Stimulated activated CD4-positive, alpha-beta T cell treated with anti-CD3 and anti-CD28 coated beads, Interleukin-2, amount 100 ng/mL, for 24 hours (primary cell): Measurements from ENCODE around the gene PLD1.

Experiments
- DNase-seq, 2 donors: peaks; one replicate each; pipeline ENCODE4 v3.0.0-alpha.2; 2020

The PLD1 gene

GRCh38 chr3:171687064-171687463 lies 123.2 kb downstream of the PLD1 start:
- DNase-seq = no peak

GRCh38 chr3:171685116-171685895 lies 125.0 kb downstream of the PLD1 start:
- no peak for DNase-seq

GRCh38 chr3:171684221-171684620 lies 126.1 kb downstream of the PLD1 start:
- DNase-seq = no peak

DNA sequence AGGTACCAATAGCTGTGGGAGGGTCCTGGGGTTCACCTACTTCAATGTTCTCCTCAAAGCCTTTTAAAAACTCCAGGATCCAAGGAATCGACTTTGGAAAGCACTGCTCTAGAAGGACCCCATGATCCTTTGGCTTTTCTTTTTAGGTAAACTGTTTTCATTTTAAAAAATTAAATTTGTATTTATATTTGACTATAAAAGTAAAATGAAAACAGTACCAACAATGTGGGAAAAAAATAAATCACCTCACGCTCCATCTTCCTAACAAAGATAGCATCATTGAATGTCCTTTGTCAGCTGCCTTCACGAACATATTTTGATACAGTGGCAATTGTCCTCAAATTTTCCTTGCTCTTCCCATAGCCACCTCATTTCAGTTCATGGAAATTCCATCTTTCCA lies 127.5 kb downstream of the PLD1 start:
- DNase-seq = no peak

GRCh38 chr3:171680726-171681411 lies 129.4 kb downstream of the PLD1 start:
- no peak for DNase-seq

DNA sequence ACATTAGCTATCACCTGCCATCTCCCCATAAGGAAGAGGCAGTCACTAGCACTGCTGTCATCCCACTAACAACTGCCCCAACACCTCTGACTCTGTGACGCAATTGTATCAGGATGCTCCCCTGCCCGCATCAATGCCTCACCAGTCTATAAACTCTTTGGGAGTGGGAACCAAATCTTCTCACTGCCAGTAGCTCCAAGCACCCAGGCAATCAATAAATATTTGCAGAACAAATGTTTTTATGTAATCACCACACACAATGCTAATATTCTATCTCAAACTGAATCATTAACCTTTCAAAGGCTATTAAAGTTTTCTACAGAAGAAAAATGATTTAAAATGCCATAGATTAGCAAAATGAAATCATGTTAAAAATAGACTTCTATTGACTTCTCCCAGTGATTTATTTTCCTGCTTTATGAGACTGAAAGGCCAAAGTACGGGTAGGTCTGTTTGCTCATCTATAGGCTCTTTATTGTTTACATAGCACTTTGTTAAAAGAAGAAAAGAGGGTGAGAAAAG lies 131.3 kb downstream of the PLD1 start:
- DNase-seq = no peak

DNA sequence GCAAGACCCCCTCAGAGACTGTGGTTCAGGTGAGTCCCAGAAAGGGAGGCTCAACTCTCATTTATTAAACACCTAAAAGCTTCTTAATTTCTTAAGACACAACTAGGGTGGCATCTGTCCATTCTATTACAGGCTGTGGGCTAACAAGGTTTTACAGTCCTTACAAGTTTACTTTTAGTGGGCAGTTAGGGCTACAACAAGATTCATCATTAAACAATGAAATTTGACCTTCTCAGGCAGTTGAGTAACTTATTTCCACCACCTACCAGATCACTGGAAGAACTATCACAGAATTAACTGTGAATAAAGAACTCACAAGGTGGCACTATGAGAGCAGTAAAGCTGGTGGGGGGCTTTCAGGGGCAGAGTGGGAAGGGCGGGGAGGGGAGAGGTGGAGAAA lies 132.6 kb downstream of the PLD1 start:
- no peak for DNase-seq

GRCh38 chr3:171676601-171677175 lies 133.6 kb downstream of the PLD1 start:
- DNase-seq = no peak

DNA sequence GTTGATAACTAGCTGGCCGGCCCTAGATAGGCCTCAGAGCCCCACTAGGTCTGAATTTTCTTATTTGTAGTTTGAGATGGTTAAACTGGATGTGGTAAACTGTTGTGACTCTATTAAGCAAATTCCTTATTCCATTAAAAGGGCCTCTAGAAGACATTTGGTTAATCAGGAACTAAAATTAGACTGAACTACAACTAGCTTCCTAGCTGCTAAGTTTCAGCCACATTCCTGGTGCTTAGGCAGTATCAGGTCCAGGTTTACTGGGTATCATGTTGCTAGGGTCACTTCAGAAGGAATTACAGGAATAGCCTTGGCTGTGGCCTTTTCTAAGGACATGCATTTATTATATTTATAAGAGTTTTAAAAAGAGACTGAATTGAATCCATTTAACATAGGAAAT lies 136.3 kb downstream of the PLD1 start:
- no peak for DNase-seq

GRCh38 chr3:171672538-171672937 lies 137.7 kb downstream of the PLD1 start:
- DNase-seq = no peak

- no peak for DNase-seq
These were observed 138.2 kb downstream of the PLD1 start for GRCh38 chr3:171672124-171672523.

DNA sequence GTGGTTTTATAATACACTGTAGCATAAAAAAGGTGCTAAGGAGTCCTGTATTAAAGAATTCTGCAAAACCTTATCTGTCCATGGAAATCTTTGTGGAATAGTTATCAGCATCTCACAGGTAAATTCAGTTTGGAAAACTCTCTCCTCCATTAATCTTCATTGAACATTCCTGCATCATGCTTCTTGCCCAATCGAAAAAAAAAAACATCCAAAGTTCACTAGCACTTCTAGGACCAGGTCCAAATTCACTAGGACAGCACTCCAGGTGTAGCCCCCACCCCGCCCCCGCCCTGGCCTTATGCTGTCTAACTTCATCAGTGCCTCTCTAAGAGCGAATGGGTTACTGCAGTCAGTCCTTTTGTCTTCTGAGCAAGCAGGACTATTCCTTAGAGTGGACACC lies 138.6 kb downstream of the PLD1 start:
- no peak for DNase-seq

DNA sequence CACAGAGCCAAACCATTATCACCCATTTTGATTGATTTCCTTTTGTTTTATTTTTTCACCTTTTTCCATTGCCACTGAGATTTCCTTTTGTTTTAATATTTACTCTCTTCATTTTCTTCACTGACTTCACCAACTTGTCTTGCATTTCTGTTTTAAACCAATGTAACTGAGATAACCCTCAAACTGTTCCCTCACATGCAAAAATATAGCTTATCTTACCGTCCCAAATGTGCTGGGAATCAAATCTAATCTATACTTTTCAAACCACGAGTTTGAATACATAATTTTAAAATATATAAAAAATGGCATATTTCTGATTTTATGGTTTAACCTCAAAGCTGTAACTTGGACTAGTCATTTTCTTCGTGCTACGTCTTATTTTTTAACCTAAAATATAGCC lies 143.8 kb downstream of the PLD1 start:
- DNase-seq = no peak

DNA sequence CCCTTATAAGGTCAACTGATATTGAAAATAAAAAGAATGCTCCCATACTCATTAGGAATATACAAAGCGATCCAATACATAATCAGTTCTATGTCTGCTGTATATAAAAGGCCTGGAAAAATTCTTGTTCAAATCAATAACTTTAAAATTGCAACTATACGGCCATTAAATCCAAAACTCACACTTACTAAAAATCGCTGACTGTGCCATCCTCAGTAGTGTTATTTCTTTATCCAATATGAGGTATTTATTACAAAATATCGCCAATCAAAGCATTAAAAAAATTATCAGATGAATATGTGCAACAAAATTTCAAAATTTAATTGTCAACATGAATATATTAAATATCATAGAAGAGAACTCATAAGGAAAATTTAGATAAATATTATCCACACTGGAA lies 146.5 kb downstream of the PLD1 start:
- no peak for DNase-seq

- no peak for DNase-seq
These were observed 148.8 kb downstream of the PLD1 start for GRCh38 chr3:171661484-171661883.

- DNase-seq = no peak
These were observed 150.1 kb downstream of the PLD1 start for GRCh38 chr3:171660188-171660587.

- no peak for DNase-seq
These were observed 151.4 kb downstream of the PLD1 start for GRCh38 chr3:171658841-171659240.

- no peak for DNase-seq
These were observed 155.5 kb downstream of the PLD1 start for GRCh38 chr3:171654809-171655208.

DNA sequence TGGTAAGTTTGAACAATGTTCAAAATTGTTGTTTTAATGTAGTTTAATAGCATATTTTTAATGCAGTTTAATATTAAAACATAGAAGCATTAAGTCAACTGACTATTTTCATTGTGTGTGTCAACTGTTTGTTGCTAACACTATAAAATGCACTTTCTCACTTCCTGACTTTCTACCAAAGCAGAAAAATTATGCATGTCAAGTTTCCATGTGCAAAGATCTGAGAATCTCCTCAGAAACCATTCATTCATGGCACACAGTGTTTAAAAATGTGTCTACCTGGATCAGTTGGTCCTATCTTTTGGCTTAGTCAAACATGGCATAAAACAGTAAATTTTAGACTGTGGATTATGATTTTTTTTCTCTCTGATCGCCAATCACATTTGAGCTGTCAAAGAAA lies 156.0 kb downstream of the PLD1 start:
- no peak for DNase-seq

DNA sequence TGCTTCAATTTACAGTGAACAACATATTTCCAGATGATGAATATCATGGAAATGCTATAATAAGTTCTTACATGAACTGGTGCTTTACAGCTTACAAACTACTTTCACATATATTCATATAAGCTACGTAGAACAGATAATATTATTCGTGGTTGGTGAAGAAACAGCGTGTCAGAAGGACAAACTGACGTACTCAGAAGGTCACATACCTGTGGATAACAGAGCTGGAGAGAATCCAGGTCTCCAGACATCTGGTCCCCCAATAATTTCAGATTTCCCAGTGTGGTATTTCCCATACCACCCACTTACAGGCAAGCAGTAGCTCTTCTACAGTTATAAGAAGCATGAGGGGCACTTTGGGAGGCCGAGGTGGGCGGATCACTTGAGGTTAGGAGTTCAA lies 156.6 kb downstream of the PLD1 start:
- no peak for DNase-seq

- no peak for DNase-seq
These were observed 157.4 kb downstream of the PLD1 start for GRCh38 chr3:171652932-171653331.

GRCh38 chr3:171649911-171650592 lies 160.2 kb downstream of the PLD1 start:
- no peak for DNase-seq

DNA sequence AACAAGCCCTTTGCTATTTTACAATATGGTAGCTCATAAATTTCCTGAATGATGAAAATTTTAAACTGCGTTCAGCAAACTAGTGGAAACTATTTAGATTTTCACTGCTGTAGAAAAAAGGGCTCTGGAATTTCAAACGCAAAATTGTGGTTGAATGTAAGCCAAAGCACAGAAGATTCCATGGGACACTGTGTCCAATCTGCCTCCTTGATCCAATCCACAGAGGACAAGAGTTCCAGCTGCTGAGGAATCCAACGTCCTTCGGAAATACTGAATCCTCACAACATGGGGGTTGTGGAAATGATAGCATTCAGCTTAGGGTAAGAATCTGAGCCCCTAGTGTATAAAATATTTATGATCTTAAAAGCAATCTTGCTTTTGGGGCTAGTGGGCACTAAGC lies 161.0 kb downstream of the PLD1 start:
- no peak for DNase-seq

DNA sequence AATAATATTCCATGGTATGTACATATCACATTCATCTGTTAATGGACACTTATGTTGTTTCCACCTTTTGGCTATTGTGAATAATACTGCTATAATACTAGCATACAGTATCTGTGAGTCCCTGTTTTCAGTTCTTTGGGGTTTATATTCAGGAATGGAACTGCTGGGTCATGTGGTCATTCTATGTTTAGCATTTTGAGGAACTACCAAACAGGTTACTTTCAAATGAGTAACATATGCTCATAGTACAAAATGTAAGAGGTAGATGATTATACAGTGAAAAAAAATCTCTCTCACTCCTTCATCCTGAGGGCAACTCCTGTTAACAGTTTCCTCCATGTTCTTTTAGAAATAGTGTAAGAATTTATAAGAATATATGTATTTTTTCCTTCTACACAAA lies 162.2 kb downstream of the PLD1 start:
- DNase-seq = no peak
